ENCODE results near the gene ANKRD61.

DNA sequence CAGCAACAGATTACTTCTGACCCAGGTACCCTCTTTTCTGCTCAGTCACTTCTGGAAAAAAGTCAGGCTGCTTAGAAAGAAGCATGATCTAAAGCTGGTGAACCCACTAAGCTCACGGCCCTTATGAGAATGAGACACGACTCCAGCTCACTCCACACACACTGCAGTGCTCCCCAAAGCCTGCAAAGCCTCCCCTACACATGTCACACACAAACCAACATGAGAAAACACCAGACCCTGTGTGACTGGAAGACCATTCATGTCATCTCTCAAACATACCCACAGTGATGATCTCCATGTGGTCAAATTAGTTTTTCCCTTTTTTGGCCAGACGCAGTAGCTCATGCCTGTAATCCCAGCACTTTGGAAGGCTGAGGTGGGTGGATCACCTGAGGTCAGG, 391 bp downstream of the ANKRD61 start:
- TF ChIP-seq EP300 (conservative IDR thresholded peaks at IDR 0.05; ENCODE audit: poor library complexity, severe bottlenecking) (no peak), EZH2 (IDR thresholded peaks at IDR 0.05; ENCODE audit: borderline replicate concordance, insufficient read depth, low read length, poor library complexity, severe bottlenecking) (no peak), POLR2AphosphoS5 (IDR thresholded peaks at IDR 0.05) (no peak)
- TF ChIP-seq, protein P1, sequence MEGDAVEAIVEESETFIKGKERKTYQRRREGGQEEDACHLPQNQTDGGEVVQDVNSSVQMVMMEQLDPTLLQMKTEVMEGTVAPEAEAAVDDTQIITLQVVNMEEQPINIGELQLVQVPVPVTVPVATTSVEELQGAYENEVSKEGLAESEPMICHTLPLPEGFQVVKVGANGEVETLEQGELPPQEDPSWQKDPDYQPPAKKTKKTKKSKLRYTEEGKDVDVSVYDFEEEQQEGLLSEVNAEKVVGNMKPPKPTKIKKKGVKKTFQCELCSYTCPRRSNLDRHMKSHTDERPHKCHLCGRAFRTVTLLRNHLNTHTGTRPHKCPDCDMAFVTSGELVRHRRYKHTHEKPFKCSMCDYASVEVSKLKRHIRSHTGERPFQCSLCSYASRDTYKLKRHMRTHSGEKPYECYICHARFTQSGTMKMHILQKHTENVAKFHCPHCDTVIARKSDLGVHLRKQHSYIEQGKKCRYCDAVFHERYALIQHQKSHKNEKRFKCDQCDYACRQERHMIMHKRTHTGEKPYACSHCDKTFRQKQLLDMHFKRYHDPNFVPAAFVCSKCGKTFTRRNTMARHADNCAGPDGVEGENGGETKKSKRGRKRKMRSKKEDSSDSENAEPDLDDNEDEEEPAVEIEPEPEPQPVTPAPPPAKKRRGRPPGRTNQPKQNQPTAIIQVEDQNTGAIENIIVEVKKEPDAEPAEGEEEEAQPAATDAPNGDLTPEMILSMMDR (IDR thresholded peaks at IDR 0.05; ENCODE audit: poor library complexity, severe bottlenecking) = no peak
- TF ChIP-seq, protein P2, sequence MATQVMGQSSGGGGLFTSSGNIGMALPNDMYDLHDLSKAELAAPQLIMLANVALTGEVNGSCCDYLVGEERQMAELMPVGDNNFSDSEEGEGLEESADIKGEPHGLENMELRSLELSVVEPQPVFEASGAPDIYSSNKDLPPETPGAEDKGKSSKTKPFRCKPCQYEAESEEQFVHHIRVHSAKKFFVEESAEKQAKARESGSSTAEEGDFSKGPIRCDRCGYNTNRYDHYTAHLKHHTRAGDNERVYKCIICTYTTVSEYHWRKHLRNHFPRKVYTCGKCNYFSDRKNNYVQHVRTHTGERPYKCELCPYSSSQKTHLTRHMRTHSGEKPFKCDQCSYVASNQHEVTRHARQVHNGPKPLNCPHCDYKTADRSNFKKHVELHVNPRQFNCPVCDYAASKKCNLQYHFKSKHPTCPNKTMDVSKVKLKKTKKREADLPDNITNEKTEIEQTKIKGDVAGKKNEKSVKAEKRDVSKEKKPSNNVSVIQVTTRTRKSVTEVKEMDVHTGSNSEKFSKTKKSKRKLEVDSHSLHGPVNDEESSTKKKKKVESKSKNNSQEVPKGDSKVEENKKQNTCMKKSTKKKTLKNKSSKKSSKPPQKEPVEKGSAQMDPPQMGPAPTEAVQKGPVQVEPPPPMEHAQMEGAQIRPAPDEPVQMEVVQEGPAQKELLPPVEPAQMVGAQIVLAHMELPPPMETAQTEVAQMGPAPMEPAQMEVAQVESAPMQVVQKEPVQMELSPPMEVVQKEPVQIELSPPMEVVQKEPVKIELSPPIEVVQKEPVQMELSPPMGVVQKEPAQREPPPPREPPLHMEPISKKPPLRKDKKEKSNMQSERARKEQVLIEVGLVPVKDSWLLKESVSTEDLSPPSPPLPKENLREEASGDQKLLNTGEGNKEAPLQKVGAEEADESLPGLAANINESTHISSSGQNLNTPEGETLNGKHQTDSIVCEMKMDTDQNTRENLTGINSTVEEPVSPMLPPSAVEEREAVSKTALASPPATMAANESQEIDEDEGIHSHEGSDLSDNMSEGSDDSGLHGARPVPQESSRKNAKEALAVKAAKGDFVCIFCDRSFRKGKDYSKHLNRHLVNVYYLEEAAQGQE (IDR thresholded peaks at IDR 0.05; ENCODE audit: borderline replicate concordance) = no peak
